IMR-90 (cell line): ENCODE results near the gene TBC1D22A. TPM values are rescaled to one million over a fixed set of nuclear protein-coding genes. Genes with fewer than 3 reads are reported as not detected.

ENCODE experiments used
- ATAC-seq: fragments of 200-7000 bp; cut with Tn5 transposase; 2 replicates; pipeline ENCODE4 v1.9.1; 2020; ENCODE audit warnings: low read depth, mild to moderate bottlenecking, moderate library complexity
- BruUV-seq: library from RNA; stranded (reverse); fragments of 400-500 nt; replicated peaks from 2 replicates; lab custom pipeline; 2021; lab: Mats Ljungman, UMichigan
- CTCF ChIA-PET: fragments of 300-600 bp; formaldehyde crosslinking; extraction: SDS; loops from one replicate; lab custom pipeline; 2021; ENCODE audit warnings: antibody characterized with exemption; lab: Yijun Ruan, JAX
- POLR2A ChIA-PET: fragments of 300-600 bp; sonication (Branson Sonifier 250); formaldehyde crosslinking; loops from one replicate; lab custom pipeline; 2022; ENCODE audit warnings: antibody characterized with exemption; ENCODE audit not compliant: unreplicated experiment; lab: Charles Lee
- DNase-seq: peaks from one replicate; pipeline ENCODE4 v3.0.0; 2013
- H2AFZ ChIP-seq: replicated peaks from 2 replicates; pipeline ENCODE3; 2013; ENCODE audit warnings: low read length, mild to moderate bottlenecking; ENCODE audit not compliant: poor library complexity
- H2AK5ac ChIP-seq: 2 replicates; pipeline ENCODE4 v1.6.1; 2013; ENCODE audit warnings: low read depth, low read length, inconsistent platforms
- H2AK9ac ChIP-seq: replicated peaks from 2 replicates; pipeline ENCODE3; 2013; ENCODE audit warnings: mild to moderate bottlenecking, low read depth, low read length, moderate library complexity; ENCODE audit not compliant: poor library complexity
- H2BK120ac ChIP-seq: 2 replicates; pipeline ENCODE4 v1.6.1; 2013; ENCODE audit warnings: low read depth, low read length, inconsistent platforms
- H2BK15ac ChIP-seq: 3 replicates; pipeline ENCODE4 v1.6.1; 2013; ENCODE audit warnings: low read depth, low read length, inconsistent platforms
- H2BK20ac ChIP-seq: 2 replicates; pipeline ENCODE4 v1.6.1; 2013; ENCODE audit warnings: low read depth, mild to moderate bottlenecking, inconsistent platforms, low read length, moderate library complexity
- H2BK5ac ChIP-seq: 2 replicates; pipeline ENCODE4 v1.6.1; 2013; ENCODE audit warnings: mild to moderate bottlenecking, low read depth, low read length, inconsistent platforms; ENCODE audit not compliant: poor library complexity, severe bottlenecking
- H3K14ac ChIP-seq: replicated peaks from 2 replicates; pipeline ENCODE4 v1.6.1; 2013; ENCODE audit warnings: low read depth, low read length, inconsistent platforms
- H3K18ac ChIP-seq: 2 replicates; pipeline ENCODE4 v1.6.1; 2013; ENCODE audit warnings: low read depth, low read length, control low read depth
- H3K23ac ChIP-seq: 2 replicates; pipeline ENCODE4 v1.6.1; 2013; ENCODE audit warnings: low read depth, low read length, inconsistent platforms
- H3K27ac ChIP-seq: 2 replicates; pipeline ENCODE4 v1.5.1; 2013; ENCODE audit warnings: mild to moderate bottlenecking, control low read depth, low read length; ENCODE audit not compliant: insufficient read depth
- H3K27me3 ChIP-seq: 2 replicates; pipeline ENCODE4 v1.6.1; 2013; ENCODE audit warnings: low read length; ENCODE audit not compliant: control insufficient read depth, insufficient read depth
- H3K36me3 ChIP-seq: 2 replicates; pipeline ENCODE4 v1.6.1; 2013; ENCODE audit warnings: low read length, mixed read lengths; ENCODE audit not compliant: control insufficient read depth, insufficient read depth
- H3K4ac ChIP-seq: 2 replicates; pipeline ENCODE4 v1.6.1; 2013; ENCODE audit warnings: low read depth, low read length, inconsistent platforms
- H3K4me1 ChIP-seq: 2 replicates; pipeline ENCODE4 v1.6.1; 2013; ENCODE audit warnings: low read length, mixed read lengths; ENCODE audit not compliant: control insufficient read depth, insufficient read depth
- H3K4me2 ChIP-seq: 2 replicates; pipeline ENCODE4 v1.6.1; 2013; ENCODE audit warnings: low read depth, mild to moderate bottlenecking, control low read depth, low read length, moderate library complexity
- H3K4me3 ChIP-seq: 2 replicates; pipeline ENCODE4 v1.5.1; 2013; ENCODE audit warnings: low read depth, mild to moderate bottlenecking, control low read depth, low read length, moderate library complexity; ENCODE audit not compliant: insufficient read depth
- H3K56ac ChIP-seq: 2 replicates; pipeline ENCODE4 v1.6.1; 2013; ENCODE audit warnings: low read length, inconsistent platforms; ENCODE audit not compliant: insufficient read depth; ENCODE audit errors: extremely low read depth
- H3K79me1 ChIP-seq, 2 experiments: 2 replicates each; pipeline ENCODE4 v1.6.1; 2013; ENCODE audit warnings: low read length in 2 of 2, inconsistent platforms in 1 of 2, low read depth in 1 of 2
- H3K9ac ChIP-seq: 2 replicates; pipeline ENCODE4 v1.6.1; 2013; ENCODE audit warnings: low read depth, low read length, control low read depth
- H3K9me1 ChIP-seq: 2 replicates; pipeline ENCODE4 v1.6.1; 2013; ENCODE audit warnings: low read length, inconsistent platforms; ENCODE audit not compliant: insufficient read depth
- H3K9me3 ChIP-seq: 2 replicates; pipeline ENCODE4 v1.6.1; 2013; ENCODE audit warnings: low read length; ENCODE audit not compliant: control insufficient read depth, insufficient read depth
- H4K20me1 ChIP-seq: 2 replicates; pipeline ENCODE4 v1.6.1; 2013; ENCODE audit warnings: low read length, inconsistent platforms; ENCODE audit not compliant: insufficient read depth
- H4K5ac ChIP-seq: 2 replicates; pipeline ENCODE4 v1.6.1; 2013; ENCODE audit warnings: mild to moderate bottlenecking, low read depth, low read length, control low read depth
- H4K8ac ChIP-seq, 2 experiments: 2 replicates each; pipeline ENCODE4 v1.6.1; 2013; ENCODE audit warnings: low read depth in 2 of 2, low read length in 2 of 2, control low read depth in 1 of 2, inconsistent platforms in 1 of 2
- H4K91ac ChIP-seq: 2 replicates; pipeline ENCODE4 v1.6.1; 2013; ENCODE audit warnings: low read depth, low read length, inconsistent platforms; ENCODE audit not compliant: insufficient read depth
- BHLHE40 ChIP-seq: fragments of 150-350 bp; IDR thresholded peaks from 2 replicates; pipeline ENCODE4 v1.6.1; 2016; ENCODE audit warnings: mild to moderate bottlenecking, low read depth, low read length
- CEBPB ChIP-seq: IDR thresholded peaks from 2 replicates; pipeline ENCODE4 v1.6.1; 2012; ENCODE audit warnings: low read depth, low read length, improper control_type of control experiment
- CTCF ChIP-seq: conservative IDR thresholded peaks from 2 replicates; pipeline ENCODE4 v1.5.1; 2012; ENCODE audit warnings: mild to moderate bottlenecking, low read depth, low read length, improper control_type of control experiment
- ELK1 ChIP-seq: fragments of 150-350 bp; IDR thresholded peaks from 2 replicates; pipeline ENCODE4 v1.6.1; 2016; ENCODE audit warnings: low read depth, mild to moderate bottlenecking, low read length, moderate library complexity, borderline replicate concordance
- FOS ChIP-seq: fragments of 150-350 bp; IDR thresholded peaks from 2 replicates; pipeline ENCODE4 v1.6.1; 2016; ENCODE audit warnings: low read depth, low read length
- MAFK ChIP-seq: IDR thresholded peaks from 2 replicates; pipeline ENCODE4 v1.6.1; 2012; ENCODE audit warnings: low read depth, low read length, improper control_type of control experiment
- POLR2A ChIP-seq: IDR thresholded peaks from 2 replicates; pipeline ENCODE4 v1.6.1; 2012; ENCODE audit warnings: mild to moderate bottlenecking, low read depth, low read length
- RAD21 ChIP-seq: IDR thresholded peaks from 2 replicates; pipeline ENCODE4 v1.6.1; 2012; ENCODE audit warnings: low read length, improper control_type of control experiment
- SMC3 ChIP-seq: fragments of 150-350 bp; IDR thresholded peaks from 2 replicates; pipeline ENCODE4 v1.6.1; 2016; ENCODE audit warnings: low read depth, mild to moderate bottlenecking, antibody characterized with exemption, low read length, moderate library complexity
- USF2 ChIP-seq: fragments of 150-350 bp; IDR thresholded peaks from 2 replicates; pipeline ENCODE4 v1.6.1; 2017; ENCODE audit warnings: mild to moderate bottlenecking, antibody characterized with exemption, low read length, low read depth
- WGBS, 2 experiments: methylation state at CpG; one replicate each; pipeline versions ENCODE4 v1.1.5 to v1.1.7; 2013; ENCODE audit warnings: missing lambda C conversion rate in 2 of 2; ENCODE audit not compliant: insufficient read length in 1 of 2; ENCODE audit errors: extremely low coverage in 2 of 2; 5-methylcytosine and 5-hydroxymethylcytosine counted together
- dilution Hi-C: fragments of 300-500 bp; cut with HindIII; formaldehyde crosslinking; loops from one replicate; pipeline ENCODE4 v1.14.3; 2018; ENCODE audit warnings: low sequenced_read_pairs; ENCODE audit not compliant: unreplicated experiment
- in situ Hi-C: fragments of 300-500 bp; cut with MboI; formaldehyde crosslinking; loops from 3 replicates; pipeline ENCODE4 v1.14.3; 2019; ENCODE audit warnings: low sequenced_read_pairs, inconsistent platforms, mixed read lengths
- intact Hi-C: fragments of 100-400 bp; cut with micrococcal nuclease; formaldehyde crosslinking; loops from 2 replicates; pipeline ENCODE4 v1.10.0; 2022
- polyA plus RNA-seq, 3 experiments: library from polyadenylated mRNA; depleted of rRNA; stranded (reverse); fragments of >200 nt; gene quantifications; 2 replicates each; pipeline ENCODE4 v1.2.3, GENCODE V29; 2012; ENCODE audit warnings: low replicate concordance in 1 of 3
- total RNA-seq: library from RNA; depleted of rRNA; stranded (reverse); fragments of >200 nt; gene quantifications from 2 replicates; pipeline ENCODE4 v1.2.3, GENCODE V29; 2012

Gene TBC1D22A
- total and polyA plus RNA-seq, 2 of the 4 experiments (the other 2 are of a cell fraction), result 9.0 to 16.7 TPM

- H2BK120ac ChIP-seq, result no peak overlapping the region
- DNase-seq (no peak), ATAC-seq (no peak)
- no peak overlapping the region for H3K9ac ChIP-seq
- H3K9me1 ChIP-seq, result peaks cover 24% of the 10 kb centered on the region; the same call in 1 of the 2 replicates
- ChIA-PET CTCF (no interaction called here), POLR2A (no interaction called here)
- H3K4ac ChIP-seq, result no peak overlapping the region
- no peak overlapping the region for H3K4me2 ChIP-seq
- no peak overlapping the region for H2BK20ac ChIP-seq
- WGBS, 2 experiments, result 96% methylated on average over 7 of the region's 32 CpGs; no CpG with 5 or more reads in 1 of the 2 experiments
- no peak overlapping the region for H2BK15ac ChIP-seq
- no peak overlapping the region for H3K23ac ChIP-seq
- in situ Hi-C loops (no loop called here), intact Hi-C loops (no loop called here), dilution Hi-C loops (no loop called here)
- H3K27me3 ChIP-seq, result no peaks in the 10 kb centered on the region
- no peak overlapping the region for H2AK9ac ChIP-seq
- BruUV-seq, result no TSS peak
- H4K91ac ChIP-seq, result no peak overlapping the region
- H3K4me1 ChIP-seq, result peaks cover 9% of the 10 kb centered on the region
- H3K56ac ChIP-seq, result no peak overlapping the region
- H3K18ac ChIP-seq, result no peak overlapping the region
- no peak overlapping the region for H3K14ac ChIP-seq
- no peak overlapping the region for H3K4me3 ChIP-seq
- no peak overlapping the region for H2AK5ac ChIP-seq
- peaks cover 7% of the 10 kb centered on the region for H4K20me1 ChIP-seq
- H4K8ac ChIP-seq, result no peak overlapping the region
- H3K27ac ChIP-seq, result no peak overlapping the region
- H3K36me3 ChIP-seq, result peaks cover 15% of the 10 kb centered on the region
- no peak overlapping the region for H2BK5ac ChIP-seq
- no peak overlapping the region for H4K5ac ChIP-seq
- H2AFZ ChIP-seq, result no peak overlapping the region
- peaks cover 3 to 24% of the 10 kb centered on the region in 2 experiments; a peak in 3 of 4 replicates for H3K79me1 ChIP-seq
- TF ChIP-seq MAFK, result no peak
- no peak for TF ChIP-seq RAD21
- no peak for TF ChIP-seq CTCF
- no peak for TF ChIP-seq USF2
- no peak for TF ChIP-seq BHLHE40
- TF ChIP-seq SMC3, result no peak
- no peak for TF ChIP-seq POLR2A
- TF ChIP-seq CEBPB, result no peak
- TF ChIP-seq ELK1, result no peak
- no peak for TF ChIP-seq FOS
- no peaks in the 10 kb centered on the region for H3K9me3 ChIP-seq
These were observed 210.7 kb downstream of the TBC1D22A start for GRCh38 chr22:46972901-46973831.
